Measurements from ENCODE around the gene PEX14. TPM values are rescaled to one million over a fixed set of nuclear protein-coding genes. Genes with fewer than 3 reads are reported as not detected.
A peak's percentile ranks its signal among the peaks of the same experiment; 100 is the strongest.

PEX14 gene
- total RNA-seq, 1 experiment from 2014 or later: 27.1 TPM

DNA sequence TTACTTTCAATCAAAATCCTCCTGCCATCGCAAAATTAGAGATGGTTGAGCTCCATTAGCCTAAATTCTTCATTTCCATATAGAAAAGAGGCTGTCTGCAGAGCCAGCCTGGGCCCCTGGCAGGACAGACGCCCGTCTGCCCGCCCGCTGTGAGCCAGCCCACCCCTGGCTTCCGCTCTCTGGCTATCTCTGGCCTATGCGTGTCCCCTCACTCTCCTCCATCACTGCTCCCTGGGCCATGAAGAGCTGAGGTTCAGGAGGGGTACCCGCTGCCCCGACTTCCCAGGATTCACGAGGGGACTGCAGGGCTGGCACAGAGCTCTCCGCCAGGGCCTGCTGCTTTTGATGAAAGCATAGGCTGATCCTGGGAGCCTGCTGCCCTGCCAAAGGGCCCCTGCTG lies 204.1 kb downstream of the PEX14 start:
- no peak for DNase-seq (ENCODE audit: low read depth)

DNA sequence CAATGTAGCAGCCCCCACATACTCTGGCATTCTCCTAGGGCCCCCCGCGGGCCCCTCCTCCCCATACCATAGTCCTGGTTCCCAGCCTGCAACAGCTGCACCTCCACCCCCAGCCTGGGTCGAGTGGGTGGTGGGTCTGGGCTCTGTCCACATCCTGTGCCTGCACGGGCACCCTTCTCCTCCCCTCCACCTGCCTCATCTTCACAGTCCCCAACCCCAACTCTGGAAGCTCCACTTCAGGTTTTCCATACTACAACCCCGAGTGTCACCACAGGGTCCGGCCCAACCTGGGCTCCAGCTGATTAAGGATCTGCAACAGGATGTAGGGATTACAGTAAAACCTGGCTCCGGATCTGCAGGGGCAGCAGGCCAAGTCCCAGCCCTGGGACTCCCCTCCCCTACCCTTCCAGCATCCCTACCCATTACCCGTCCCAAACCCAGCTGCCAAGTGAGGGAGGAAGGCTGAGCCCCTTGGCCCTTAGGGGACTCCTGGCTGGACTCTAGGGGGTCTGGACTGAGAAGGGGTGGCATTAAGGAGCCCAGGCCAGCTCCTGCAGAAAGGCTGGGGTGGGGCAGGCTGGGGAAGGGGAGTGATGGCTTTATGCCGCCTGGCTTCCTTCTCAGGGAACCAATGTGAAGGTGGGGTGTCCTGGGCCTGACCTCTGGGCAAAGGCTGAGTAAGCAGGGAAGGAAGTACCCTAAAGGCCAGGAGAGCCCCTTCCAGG lies 204.9 kb downstream of the PEX14 start:
- DNase-seq (ENCODE audit: low read depth): peak; percentile 74

Other genes starting within 250 kb of the PEX14 start
- gene PGD, start 75.9 kb upstream of the PEX14 start, total RNA-seq (2014; rRNA removed; shearing (Covaris generic)): 37.1 and 62.3 TPM in 2 replicates
- 16.1 and 21.2 TPM in 2 replicates for gene CENPS, start 44.5 kb upstream of the PEX14 start, total RNA-seq (2014; rRNA removed; shearing (Covaris generic))
- not detected in 2 replicates for gene CORT, start 24.9 kb upstream of the PEX14 start, total RNA-seq (2014; rRNA removed; shearing (Covaris generic))
- gene DFFA, start 2.4 kb upstream of the PEX14 start, total RNA-seq (2014; rRNA removed; shearing (Covaris generic)): 24.7 and 36.6 TPM in 2 replicates